ENCODE measurements around the gene SREK1.
A peak's percentile ranks its signal among the peaks of the same experiment; 100 is the strongest.

The SREK1 gene

DNA sequence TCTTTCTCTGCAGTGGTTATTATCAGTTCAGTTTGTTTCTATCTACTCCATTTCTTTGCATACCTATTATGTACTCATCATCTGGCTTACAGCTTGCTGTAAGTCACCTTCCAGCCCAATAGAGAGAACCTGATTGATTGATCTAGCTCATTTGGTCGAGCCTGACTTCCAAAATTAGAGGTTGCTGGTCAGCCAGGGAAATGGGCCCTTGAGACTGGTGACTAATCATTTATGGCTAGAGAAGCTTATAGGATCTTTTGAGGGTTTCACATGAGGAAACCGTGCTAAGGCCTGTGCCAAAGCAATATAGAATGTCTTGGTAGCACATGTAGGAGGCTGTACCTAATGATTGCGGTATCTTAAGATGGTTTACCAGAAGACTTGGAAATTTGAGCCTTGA, 5.8 kb downstream of the SREK1 start:
- H3K9ac ChIP-seq (ENCODE audit: low read depth, low read length) = no peak overlapping the region
- peaks cover 27% of the 10 kb centered on the region for H3K36me3 ChIP-seq (ENCODE audit: insufficient read depth, low read length)
- no peak overlapping the region for H3K27ac ChIP-seq (ENCODE audit: low read length)
- no peak for ATAC-seq (ENCODE audit: insufficient read depth, low read depth)
- peaks cover 45% of the 10 kb centered on the region for H3K4me1 ChIP-seq (ENCODE audit: insufficient read depth, low read length)
- H3K79me2 ChIP-seq (ENCODE audit: insufficient read depth, low read length) = peaks cover 99% of the 10 kb centered on the region
- no peaks in the 10 kb centered on the region for H3K27me3 ChIP-seq (ENCODE audit: insufficient read depth, low read length, poor library complexity)
- H3K4me3 ChIP-seq (ENCODE audit: low read depth in 1 of 2, low read length in 2 of 2) = no peak overlapping the region
- no peak overlapping the region for H2AFZ ChIP-seq (ENCODE audit: low read depth, low read length)
- H3K9me3 ChIP-seq (ENCODE audit: insufficient read depth, low read length, severe bottlenecking) = no peaks in the 10 kb centered on the region
- DNase-seq = no peak
- H3K4me2 ChIP-seq (ENCODE audit: insufficient read depth, low read length) = peak overlapping the region; percentile 9; the same call in 1 of the 2 replicates
- H4K20me1 ChIP-seq (ENCODE audit: insufficient read depth, low read length) = peaks cover 41% of the 10 kb centered on the region
- TF ChIP-seq EZH2 (IDR thresholded peaks at IDR 0.05; ENCODE audit: borderline replicate concordance, low read depth, low read length, severe bottlenecking) = no peak
- TF ChIP-seq, protein P1, sequence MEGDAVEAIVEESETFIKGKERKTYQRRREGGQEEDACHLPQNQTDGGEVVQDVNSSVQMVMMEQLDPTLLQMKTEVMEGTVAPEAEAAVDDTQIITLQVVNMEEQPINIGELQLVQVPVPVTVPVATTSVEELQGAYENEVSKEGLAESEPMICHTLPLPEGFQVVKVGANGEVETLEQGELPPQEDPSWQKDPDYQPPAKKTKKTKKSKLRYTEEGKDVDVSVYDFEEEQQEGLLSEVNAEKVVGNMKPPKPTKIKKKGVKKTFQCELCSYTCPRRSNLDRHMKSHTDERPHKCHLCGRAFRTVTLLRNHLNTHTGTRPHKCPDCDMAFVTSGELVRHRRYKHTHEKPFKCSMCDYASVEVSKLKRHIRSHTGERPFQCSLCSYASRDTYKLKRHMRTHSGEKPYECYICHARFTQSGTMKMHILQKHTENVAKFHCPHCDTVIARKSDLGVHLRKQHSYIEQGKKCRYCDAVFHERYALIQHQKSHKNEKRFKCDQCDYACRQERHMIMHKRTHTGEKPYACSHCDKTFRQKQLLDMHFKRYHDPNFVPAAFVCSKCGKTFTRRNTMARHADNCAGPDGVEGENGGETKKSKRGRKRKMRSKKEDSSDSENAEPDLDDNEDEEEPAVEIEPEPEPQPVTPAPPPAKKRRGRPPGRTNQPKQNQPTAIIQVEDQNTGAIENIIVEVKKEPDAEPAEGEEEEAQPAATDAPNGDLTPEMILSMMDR (IDR thresholded peaks at IDR 0.05; ENCODE audit: borderline replicate concordance, extremely low read depth, low read length, poor library complexity, severe bottlenecking) = no peak

DNA sequence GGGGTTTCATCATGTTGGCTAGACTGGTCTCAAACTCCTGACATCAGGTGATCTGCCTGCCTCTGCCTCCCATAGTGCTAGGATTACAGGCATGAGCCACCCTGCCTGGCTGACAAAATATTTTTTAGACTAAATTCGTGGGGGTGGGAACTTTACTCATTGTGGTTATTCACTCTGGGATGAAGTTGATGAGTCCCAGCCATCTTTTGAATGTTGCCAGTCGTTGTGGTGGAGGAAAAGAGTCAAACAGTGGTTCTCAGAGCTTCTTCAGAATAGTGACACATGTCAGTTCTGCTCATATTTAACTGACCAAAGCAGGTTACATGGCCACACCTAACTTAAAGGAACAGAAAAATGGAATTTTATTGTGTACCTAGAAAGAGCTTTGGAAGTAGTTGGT, 6.9 kb downstream of the SREK1 start:
- DNase-seq = no peak
- Histone ChIP-seq H3K4me2 (ENCODE audit: insufficient read depth, low read length) (peak overlapping the region; percentile 41; the same call in 1 of the 2 replicates), H3K79me2 (ENCODE audit: insufficient read depth, low read length) (peaks cover 99% of the 10 kb centered on the region), H4K20me1 (ENCODE audit: insufficient read depth, low read length) (peaks cover 43% of the 10 kb centered on the region), H3K9ac (ENCODE audit: low read depth, low read length) (no peak overlapping the region), H3K36me3 (ENCODE audit: insufficient read depth, low read length) (peaks cover 36% of the 10 kb centered on the region), H3K4me1 (ENCODE audit: insufficient read depth, low read length) (peaks cover 38% of the 10 kb centered on the region), H3K9me3 (ENCODE audit: insufficient read depth, low read length, severe bottlenecking) (no peaks in the 10 kb centered on the region), H2AFZ (ENCODE audit: low read depth, low read length) (no peak overlapping the region), H3K27me3 (ENCODE audit: insufficient read depth, low read length, poor library complexity) (no peaks in the 10 kb centered on the region), H3K4me3 (ENCODE audit: low read depth in 1 of 2, low read length in 2 of 2) (no peak overlapping the region), H3K27ac (ENCODE audit: low read length) (0 out of 2 replicates have a peak overlapping the region, but pooled peaks have one; percentile 22)
- TF ChIP-seq EZH2 (IDR thresholded peaks at IDR 0.05; ENCODE audit: borderline replicate concordance, low read depth, low read length, severe bottlenecking) = no peak
- TF ChIP-seq, protein P1 (IDR thresholded peaks at IDR 0.05; ENCODE audit: borderline replicate concordance, extremely low read depth, low read length, poor library complexity, severe bottlenecking) = no peak
- no peak for ATAC-seq (ENCODE audit: insufficient read depth, low read depth)

DNA sequence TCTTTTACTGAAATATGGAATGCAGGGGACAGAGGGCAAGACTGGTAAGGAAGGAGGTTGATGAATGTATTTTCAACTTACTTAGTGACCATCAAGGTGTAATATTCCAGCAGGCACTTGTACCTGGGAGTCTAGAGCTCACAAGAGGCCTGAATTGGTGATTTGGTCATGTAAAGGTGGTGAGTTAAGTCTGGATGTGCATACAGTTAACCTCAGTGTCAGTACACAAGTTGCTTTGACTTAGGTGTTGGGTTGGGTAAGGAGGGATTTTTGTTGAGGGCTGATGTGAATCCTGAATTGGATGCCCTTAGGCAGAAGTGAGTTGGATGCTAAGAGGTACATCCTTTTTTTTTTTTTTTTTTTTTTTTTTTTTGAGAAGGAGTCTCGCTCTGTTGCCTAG, 7.4 kb downstream of the SREK1 start:
- TF ChIP-seq, protein P1 (IDR thresholded peaks at IDR 0.05; ENCODE audit: borderline replicate concordance, extremely low read depth, low read length, poor library complexity, severe bottlenecking) = no peak
- no peak for TF ChIP-seq EZH2 (IDR thresholded peaks at IDR 0.05; ENCODE audit: borderline replicate concordance, low read depth, low read length, severe bottlenecking)
- peaks cover 36% of the 10 kb centered on the region for H3K36me3 ChIP-seq (ENCODE audit: insufficient read depth, low read length)
- H3K9ac ChIP-seq (ENCODE audit: low read depth, low read length) = no peak overlapping the region
- ATAC-seq (ENCODE audit: insufficient read depth, low read depth) (no peak), DNase-seq (no peak)
- H4K20me1 ChIP-seq (ENCODE audit: insufficient read depth, low read length) = peaks cover 44% of the 10 kb centered on the region
- H3K9me3 ChIP-seq (ENCODE audit: insufficient read depth, low read length, severe bottlenecking) = no peaks in the 10 kb centered on the region
- H3K4me3 ChIP-seq (ENCODE audit: low read depth in 1 of 2, low read length in 2 of 2) = no peak overlapping the region
- peak overlapping the region; percentile 41; the same call in 1 of the 2 replicates for H3K4me2 ChIP-seq (ENCODE audit: insufficient read depth, low read length)
- H3K79me2 ChIP-seq (ENCODE audit: insufficient read depth, low read length) = peaks cover 99% of the 10 kb centered on the region
- no peak overlapping the region for H2AFZ ChIP-seq (ENCODE audit: low read depth, low read length)
- 0 out of 2 replicates have a peak overlapping the region, but pooled peaks have one; percentile 22 for H3K27ac ChIP-seq (ENCODE audit: low read length)
- no peaks in the 10 kb centered on the region for H3K27me3 ChIP-seq (ENCODE audit: insufficient read depth, low read length, poor library complexity)
- peaks cover 33% of the 10 kb centered on the region for H3K4me1 ChIP-seq (ENCODE audit: insufficient read depth, low read length)

Measured in DND-41 (cell line).